CD4-positive, alpha-beta T cell (primary cell): ENCODE results near the gene GZMH. TPM values are rescaled to one million over a fixed set of nuclear protein-coding genes. Genes with fewer than 3 reads are reported as not detected.
"Not testable (repeated sequence)": the region's sequence is repeated elsewhere in the genome, so short reads cannot be mapped to it uniquely, and the experiment has no call there.

Source experiments
- ATAC-seq: fragments of 200-7000 bp; cut with Tn5 transposase; one replicate; pipeline ENCODE4 v1.10.0; 2022; ENCODE audit warnings: mild to moderate bottlenecking; ENCODE audit not compliant: poor library complexity
- CTCF ChIA-PET: fragments of 350-600 bp; sonication (Branson Sonifier 250); formaldehyde crosslinking; loops from one replicate; lab custom pipeline; 2021; ENCODE audit warnings: antibody characterized with exemption, inconsistent platforms; lab: Charles Lee
- POLR2A ChIA-PET: fragments of 350-600 bp; sonication (Branson Sonifier 250); formaldehyde crosslinking; loops from one replicate; lab custom pipeline; 2021; ENCODE audit warnings: antibody characterized with exemption, inconsistent platforms; lab: Charles Lee
- DNase-seq, 14 experiments: peaks; one replicate each; pipeline ENCODE4 v3.0.0-alpha.2; 2013 to 2020; ENCODE audit warnings: mixed read lengths in 2 of 14
- H3K27ac ChIP-seq, 2 donors: one replicate each; pipeline versions ENCODE4 v1.5.1 to v1.7.0; 2013; ENCODE audit warnings: low read length in 2 of 2, low read depth in 1 of 2, mild to moderate bottlenecking in 1 of 2
- H3K27me3 ChIP-seq, 2 experiments: 1 replicate in 1 of 2; 2 replicates in 1 of 2; pipeline versions ENCODE4 v1.6.1 to v1.7.0; 2013; ENCODE audit warnings: low read length in 2 of 2, control low read depth in 1 of 2, mild to moderate bottlenecking in 1 of 2, moderate library complexity in 1 of 2; ENCODE audit not compliant: insufficient read depth in 2 of 2, control insufficient read depth in 1 of 2
- H3K36me3 ChIP-seq: one replicate; pipeline ENCODE4 v1.6.1; 2013; ENCODE audit warnings: low read length, control low read depth; ENCODE audit not compliant: insufficient read depth
- H3K4me1 ChIP-seq: one replicate; pipeline ENCODE4 v1.6.1; 2013; ENCODE audit warnings: low read length, control low read depth; ENCODE audit not compliant: insufficient read depth
- H3K4me3 ChIP-seq: one replicate; pipeline ENCODE4 v1.5.1; 2013; ENCODE audit warnings: mild to moderate bottlenecking, low read length, moderate library complexity
- H3K9me3 ChIP-seq, 2 experiments: 1 replicate in 1 of 2; 2 replicates in 1 of 2; pipeline versions ENCODE4 v1.6.1 to v1.7.0; 2013; ENCODE audit warnings: low read length in 2 of 2, mild to moderate bottlenecking in 2 of 2, control low read depth in 1 of 2, moderate library complexity in 1 of 2; ENCODE audit not compliant: control insufficient read depth in 1 of 2, insufficient read depth in 1 of 2
- H3K27ac Mint-ChIP-seq: one replicate; pipeline ENCODE4 v1.8.0; 2020; ENCODE audit warnings: mixed read lengths
- H3K27me3 Mint-ChIP-seq: one replicate; pipeline ENCODE4 v1.8.0; 2021; ENCODE audit warnings: mixed read lengths
- H3K36me3 Mint-ChIP-seq: one replicate; pipeline ENCODE4 v1.8.0; 2021; ENCODE audit warnings: low read depth, mixed read lengths
- H3K4me1 Mint-ChIP-seq: one replicate; pipeline ENCODE4 v1.8.0; 2021; ENCODE audit warnings: low read depth, mixed read lengths
- H3K4me3 Mint-ChIP-seq: one replicate; pipeline ENCODE4 v1.8.0; 2020; ENCODE audit warnings: mild to moderate bottlenecking, mixed read lengths
- H3K9me3 Mint-ChIP-seq: one replicate; pipeline ENCODE4 v1.8.0; 2020; ENCODE audit warnings: mixed read lengths
- intact Hi-C, 2 experiments: fragments of 100-400 bp; cut with DNase I in 1 of 2; cut with micrococcal nuclease in 1 of 2; formaldehyde crosslinking; loops; one replicate each; pipeline versions ENCODE4 v1.15.1 to v1.9.0; 2023 to 2025; cut with DNase I, micrococcal nuclease
- total RNA-seq, 174 experiments: library from RNA in 2 of 174; stranded (reverse) in 2 of 174; gene quantifications; one replicate each; pipeline ENCODE4 v1.2.3 and lab custom pipeline; 2021 to 2026
- TF ChIP-seq, protein P1 (sequence below): fragments of 200-600 bp; IDR thresholded peaks from one replicate; pipeline ENCODE4 v1.8.0; 2022; ENCODE audit warnings: antibody characterized with exemption, mild to moderate bottlenecking

Gene GZMH
- total RNA-seq, 2 experiments from 2014 or later = 0.56 to 1.2 TPM

- peaks cover 4% of the 10 kb centered on the region for H3K4me1 Mint-ChIP-seq
- no peak overlapping the region for H3K27ac ChIP-seq
These were observed 3.9 kb downstream of the GZMH start for GRCh38 chr14:24605435-24606190.

DNA sequence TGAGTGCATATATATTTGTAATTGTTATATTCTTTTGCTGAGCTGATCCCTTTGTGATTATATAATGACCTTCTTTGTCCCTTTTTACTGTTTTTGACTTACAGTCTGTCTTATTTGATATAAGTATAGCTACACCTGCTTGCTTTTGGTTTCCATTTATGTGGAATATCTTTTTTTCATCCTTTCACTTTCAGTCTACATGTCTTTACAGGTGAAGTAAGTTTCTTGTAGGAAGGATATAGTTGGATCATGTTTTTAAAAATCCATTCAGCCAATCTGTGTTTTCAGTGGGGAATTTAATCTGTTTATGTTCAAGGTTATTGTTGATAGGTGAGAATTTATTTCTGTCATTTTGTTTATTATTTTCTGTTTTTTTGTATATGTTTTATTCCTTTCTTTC is 12.1 kb downstream of the GZMH start:
- Histone ChIP-seq H3K27ac (no peak overlapping the region), H3K36me3 (no peaks in the 10 kb centered on the region), H3K9me3 (peaks cover 16 to 29% of the 10 kb centered on the region in 2 experiments), H3K4me1 (no peaks in the 10 kb centered on the region), H3K27me3 (peaks cover 0 to 6% of the 10 kb centered on the region in 2 experiments), H3K4me3 (no peak overlapping the region)
- Mint-ChIP-seq H3K4me1 (no peaks in the 10 kb centered on the region), H3K27ac (no peak overlapping the region), H3K9me3 (peaks cover 18% of the 10 kb centered on the region), H3K36me3 (peaks cover 11% of the 10 kb centered on the region), H3K4me3 (no peak overlapping the region), H3K27me3 (peaks cover 18% of the 10 kb centered on the region)
- intact Hi-C loops = no loop called here
- DNase-seq = no peak
- ChIA-PET CTCF (no interaction called here), POLR2A (no interaction called here)
- TF ChIP-seq, protein P1, sequence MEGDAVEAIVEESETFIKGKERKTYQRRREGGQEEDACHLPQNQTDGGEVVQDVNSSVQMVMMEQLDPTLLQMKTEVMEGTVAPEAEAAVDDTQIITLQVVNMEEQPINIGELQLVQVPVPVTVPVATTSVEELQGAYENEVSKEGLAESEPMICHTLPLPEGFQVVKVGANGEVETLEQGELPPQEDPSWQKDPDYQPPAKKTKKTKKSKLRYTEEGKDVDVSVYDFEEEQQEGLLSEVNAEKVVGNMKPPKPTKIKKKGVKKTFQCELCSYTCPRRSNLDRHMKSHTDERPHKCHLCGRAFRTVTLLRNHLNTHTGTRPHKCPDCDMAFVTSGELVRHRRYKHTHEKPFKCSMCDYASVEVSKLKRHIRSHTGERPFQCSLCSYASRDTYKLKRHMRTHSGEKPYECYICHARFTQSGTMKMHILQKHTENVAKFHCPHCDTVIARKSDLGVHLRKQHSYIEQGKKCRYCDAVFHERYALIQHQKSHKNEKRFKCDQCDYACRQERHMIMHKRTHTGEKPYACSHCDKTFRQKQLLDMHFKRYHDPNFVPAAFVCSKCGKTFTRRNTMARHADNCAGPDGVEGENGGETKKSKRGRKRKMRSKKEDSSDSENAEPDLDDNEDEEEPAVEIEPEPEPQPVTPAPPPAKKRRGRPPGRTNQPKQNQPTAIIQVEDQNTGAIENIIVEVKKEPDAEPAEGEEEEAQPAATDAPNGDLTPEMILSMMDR = no peak
- ATAC-seq = no peak

More at GRCh38 chr14:24605435-24606190, 3.9 kb downstream of the GZMH start:
- no peaks in the 10 kb centered on the region for H3K9me3 Mint-ChIP-seq
- Histone ChIP-seq H3K27me3 (peaks cover 0 to 5% of the 10 kb centered on the region in 2 experiments), H3K4me3 (no peak overlapping the region), H3K36me3 (no peaks in the 10 kb centered on the region), H3K9me3 (peaks cover 0 to 1% of the 10 kb centered on the region in 2 experiments), H3K4me1 (peaks cover 19% of the 10 kb centered on the region)
- TF ChIP-seq, protein P1 = peak; percentile 86
- peak; percentile 71 for ATAC-seq
- peak; percentile 21 to 72 (median 54) for DNase-seq
- ChIA-PET POLR2A (interaction anchor here (1.1 kb wide), 2 partner anchors 68 to 69 kb away, joined by 3 read pairs; no protein-coding TSS in a partner anchor), CTCF (interaction anchor here (0.6 to 2.2 kb wide), 6 partner anchors 10 to 613 kb away, joined by 3 to 10 read pairs (median 4); no protein-coding TSS in a partner anchor)
- H3K36me3 Mint-ChIP-seq = no peaks in the 10 kb centered on the region
- intact Hi-C loops = loop anchor here (1.0 kb wide), 1 partner anchor 74 kb away; no protein-coding TSS in a partner anchor
- H3K4me3 Mint-ChIP-seq = no peak overlapping the region
- no peak overlapping the region for H3K27ac Mint-ChIP-seq
- H3K27me3 Mint-ChIP-seq = peaks cover 19% of the 10 kb centered on the region

GRCh38 chr14:24595073-24595808 is 14.2 kb downstream of the GZMH start:
- ChIA-PET POLR2A (no interaction called here), CTCF (no interaction called here)
- H3K9me3 Mint-ChIP-seq = peaks cover 18% of the 10 kb centered on the region
- ATAC-seq (no peak), DNase-seq (no peak)
- no peaks in the 10 kb centered on the region for H3K4me1 Mint-ChIP-seq
- TF ChIP-seq, protein P1 = no peak
- intact Hi-C loops = no loop called here
- Histone ChIP-seq H3K36me3 (no peaks in the 10 kb centered on the region), H3K4me3 (no peak overlapping the region), H3K27me3 (no peaks in the 10 kb centered on the region), H3K9me3 (peaks cover 12 to 29% of the 10 kb centered on the region in 2 experiments), H3K4me1 (no peaks in the 10 kb centered on the region), H3K27ac (no peak overlapping the region)
- peaks cover 25% of the 10 kb centered on the region for H3K27me3 Mint-ChIP-seq
- no peak overlapping the region for H3K27ac Mint-ChIP-seq
- H3K36me3 Mint-ChIP-seq = peaks cover 11% of the 10 kb centered on the region
- H3K4me3 Mint-ChIP-seq = no peak overlapping the region

DNA sequence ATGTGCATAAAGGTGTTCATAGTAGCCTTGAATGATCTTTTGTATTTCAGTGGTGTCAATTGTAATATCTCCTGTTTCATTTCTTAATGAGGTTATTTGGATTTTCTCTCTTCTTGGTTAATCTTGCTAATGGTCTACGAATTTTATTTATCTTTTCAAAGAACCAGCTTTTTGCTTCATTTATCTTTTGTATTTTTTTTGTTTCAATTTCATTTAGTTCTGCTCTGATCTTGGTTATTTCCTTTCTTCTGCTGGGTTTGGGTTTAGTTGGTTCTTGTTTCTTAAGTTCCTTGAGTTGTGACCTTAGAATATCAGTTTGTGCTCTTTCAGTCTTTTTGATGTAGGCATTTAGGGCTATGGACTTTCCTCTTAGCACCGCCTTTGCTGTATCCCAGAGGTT is 18.5 kb downstream of the GZMH start:
- intact Hi-C loops, H3K27me3 ChIP-seq, H3K4me1 Mint-ChIP-seq, H3K4me3 ChIP-seq, DNase-seq, POLR2A ChIA-PET, H3K27ac Mint-ChIP-seq, H3K36me3 ChIP-seq, H3K27ac ChIP-seq, H3K4me1 ChIP-seq, H3K36me3 Mint-ChIP-seq, H3K4me3 Mint-ChIP-seq, CTCF ChIA-PET, ATAC-seq: not testable (repeated sequence)
- peaks cover 29% of the 10 kb centered on the region for H3K27me3 Mint-ChIP-seq
- peaks cover 10 to 19% of the 10 kb centered on the region in 2 experiments for H3K9me3 ChIP-seq
- peaks cover 15% of the 10 kb centered on the region for H3K9me3 Mint-ChIP-seq

DNA sequence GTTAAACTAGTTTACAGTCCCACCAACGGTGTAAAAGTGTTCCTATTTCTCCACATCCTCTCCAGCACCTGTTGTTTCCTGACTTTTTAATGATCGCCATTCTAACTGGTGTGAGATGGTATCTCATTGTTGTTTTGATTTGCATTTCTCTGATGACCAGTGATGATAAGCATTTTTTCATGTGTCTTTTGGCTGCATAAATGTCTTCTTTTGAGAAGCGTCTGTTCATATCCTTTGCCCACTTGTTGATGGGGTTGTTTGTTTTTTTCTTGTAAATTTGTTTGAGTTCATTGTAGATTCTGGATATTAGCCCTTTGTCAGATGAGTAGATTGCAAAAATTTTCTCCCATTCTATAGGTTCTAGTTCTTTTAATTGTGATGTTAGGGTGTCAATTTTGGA is 25.1 kb downstream of the GZMH start:
- H3K36me3 Mint-ChIP-seq, POLR2A ChIA-PET, H3K27me3 ChIP-seq, H3K27ac ChIP-seq, DNase-seq, H3K36me3 ChIP-seq, ATAC-seq, CTCF ChIA-PET, H3K4me3 Mint-ChIP-seq, H3K9me3 Mint-ChIP-seq, intact Hi-C loops, H3K9me3 ChIP-seq, H3K4me1 ChIP-seq, H3K4me3 ChIP-seq, H3K4me1 Mint-ChIP-seq, H3K27me3 Mint-ChIP-seq, H3K27ac Mint-ChIP-seq: not testable (repeated sequence)
